SK-N-SH (cell line): Measurements from ENCODE around the gene REEP1.

Experiments
- CHD2 ChIP-seq: fragments of 150-350 bp; IDR thresholded peaks from 2 replicates; pipeline ENCODE4 v1.6.1; 2018; ENCODE audit warnings: low read length; ENCODE audit not compliant: partially characterized antibody
- CTCF ChIP-seq: fragments of 200-600 bp; sonication (generic); IDR thresholded peaks from 2 replicates; pipeline ENCODE4 v1.6.1; 2017; ENCODE audit warnings: antibody characterized with exemption, mild to moderate bottlenecking, moderate library complexity
- EP300 ChIP-seq, 2 experiments: IDR thresholded peaks; 2 replicates each; pipeline versions ENCODE4 v1.4.0 to v1.6.1; 2012; ENCODE audit warnings: borderline replicate concordance in 1 of 2, low read depth in 1 of 2, low read length in 1 of 2
- EZH2phosphoT487 ChIP-seq: fragments of 200-600 bp; sonication (generic); IDR thresholded peaks from 2 replicates; pipeline ENCODE4 v1.6.1; 2017; ENCODE audit warnings: low read depth, mixed run types, mild to moderate bottlenecking, antibody characterized with exemption, moderate library complexity, borderline replicate concordance
- GATA2 ChIP-seq: sonication (generic); formaldehyde crosslinking; IDR thresholded peaks from 2 replicates; pipeline ENCODE4 v1.5.0; 2020; ENCODE audit warnings: mild to moderate bottlenecking, missing genetic modification reagents
- JUND ChIP-seq: IDR thresholded peaks from 2 replicates; pipeline ENCODE4 v1.4.0; 2012
- MEF2A ChIP-seq: IDR thresholded peaks from 2 replicates; pipeline ENCODE4 v1.4.0; 2012; ENCODE audit warnings: low read depth, borderline replicate concordance
- NFIC ChIP-seq: IDR thresholded peaks from 2 replicates; pipeline ENCODE4 v1.4.0; 2012; ENCODE audit warnings: borderline replicate concordance
- PBX3 ChIP-seq: IDR thresholded peaks from 2 replicates; pipeline ENCODE4; 2012
- POLR2AphosphoS5 ChIP-seq: IDR thresholded peaks from 2 replicates; pipeline ENCODE4 v1.6.1; 2012; ENCODE audit warnings: low read depth, low read length
- REST ChIP-seq: IDR thresholded peaks from 2 replicates; pipeline ENCODE4 v1.6.1; 2012; ENCODE audit warnings: mild to moderate bottlenecking, low read depth, low read length, moderate library complexity
- SIN3A ChIP-seq: IDR thresholded peaks from 2 replicates; pipeline ENCODE4 v1.6.1; 2012; ENCODE audit warnings: low read depth, mild to moderate bottlenecking, low read length, moderate library complexity, borderline replicate concordance
- TCF12 ChIP-seq: IDR thresholded peaks from 2 replicates; pipeline ENCODE4 v1.4.0; 2012
- TEAD4 ChIP-seq: IDR thresholded peaks from 2 replicates; pipeline ENCODE4 v1.4.0; 2012; ENCODE audit warnings: mild to moderate bottlenecking, borderline replicate concordance; ENCODE audit not compliant: insufficient read depth

- TF ChIP-seq EZH2phosphoT487, result no peak
- no peak for TF ChIP-seq REST
- TF ChIP-seq JUND, result peak; percentile 26; the same call in 1 of the 2 replicates
- peak; percentile 14; the same call in 1 of the 2 replicates for TF ChIP-seq CTCF
- no peak for TF ChIP-seq SIN3A
- TF ChIP-seq CHD2, result no peak
- peak; percentile 86 for TF ChIP-seq TCF12
- TF ChIP-seq GATA2, result no peak
- peak in 1 of 2 experiments; percentile 74; a peak in 1 of 4 replicates for TF ChIP-seq EP300 (IDR thresholded peaks at IDR 0.05; ENCODE audit: borderline replicate concordance in 1 of 2, low read depth in 1 of 2, low read length in 1 of 2)
- TF ChIP-seq PBX3, result no peak
- TF ChIP-seq NFIC, result no peak
- TF ChIP-seq POLR2AphosphoS5, result no peak
- no peak for TF ChIP-seq MEF2A
- no peak for TF ChIP-seq TEAD4
Observed at GRCh38 chr2:86249579-86250391, 87.6 kb downstream of the REEP1 start.
